HG02938 (cell line): ENCODE measurements around the gene SUGP1.

Experiments
- ATAC-seq: cut with Tn5 transposase; IDR thresholded peaks from one replicate; pipeline ENCODE4 v1.9.1; 2021; ENCODE audit warnings: mild to moderate bottlenecking, moderate library complexity; ENCODE audit not compliant: unreplicated experiment

Gene SUGP1

GRCh38 chr19:19342086-19343015 is 22.0 kb upstream of the SUGP1 start:
- ATAC-seq: no peak

- ATAC-seq: no peak
Measured at GRCh38 chr19:19341026-19341425, 20.7 kb upstream of the SUGP1 start.

- ATAC-seq: no peak
Measured at GRCh38 chr19:19338082-19338481, 17.8 kb upstream of the SUGP1 start.

GRCh38 chr19:19337120-19337519 is 16.8 kb upstream of the SUGP1 start:
- no peak for ATAC-seq

GRCh38 chr19:19336597-19336996 is 16.3 kb upstream of the SUGP1 start:
- no peak for ATAC-seq

GRCh38 chr19:19335408-19336158 is 15.3 kb upstream of the SUGP1 start:
- no peak for ATAC-seq

- no peak for ATAC-seq
Measured at GRCh38 chr19:19334989-19335344, 14.7 kb upstream of the SUGP1 start.

GRCh38 chr19:19334063-19334988 is 14.0 kb upstream of the SUGP1 start:
- no peak for ATAC-seq

GRCh38 chr19:19329126-19329525 is 8.8 kb upstream of the SUGP1 start:
- ATAC-seq: no peak

- no peak for ATAC-seq
Measured at GRCh38 chr19:19327672-19328071, 7.4 kb upstream of the SUGP1 start.

GRCh38 chr19:19324059-19324770 is 3.9 kb upstream of the SUGP1 start:
- ATAC-seq: no peak

- no peak for ATAC-seq
Measured at GRCh38 chr19:19321141-19321577, 850 bp upstream of the SUGP1 start.

GRCh38 chr19:19319732-19320360 is 463 bp downstream of the SUGP1 start:
- ATAC-seq: no peak

GRCh38 chr19:19316082-19316481 is 4.2 kb downstream of the SUGP1 start:
- ATAC-seq: no peak

- no peak for ATAC-seq
Measured at GRCh38 chr19:19315444-19315843, 4.9 kb downstream of the SUGP1 start.

GRCh38 chr19:19308373-19308772 is 11.9 kb downstream of the SUGP1 start:
- no peak for ATAC-seq

GRCh38 chr19:19306191-19306590 is 14.1 kb downstream of the SUGP1 start:
- ATAC-seq: no peak

- ATAC-seq: no peak
Measured at GRCh38 chr19:19305696-19306095, 14.6 kb downstream of the SUGP1 start.

GRCh38 chr19:19305066-19305465 is 15.2 kb downstream of the SUGP1 start:
- no peak for ATAC-seq
